Upper lobe of right lung (tissue), 1 donor: Measurements from ENCODE around the gene PAK5. TPM values are rescaled to one million over a fixed set of nuclear protein-coding genes. Genes with fewer than 3 reads are reported as not detected.

Source experiments
- ATAC-seq: fragments of 200-7000 bp; cut with Tn5 transposase; one replicate; pipeline ENCODE4 v1.9.1; 2020; ENCODE audit warnings: mild to moderate bottlenecking, moderate library complexity
- DNase-seq: peaks from one replicate; pipeline ENCODE4 v3.0.0-alpha.2; 2020
- H3K27ac ChIP-seq: fragments of 200-600 bp; one replicate; pipeline ENCODE4 v1.8.0; 2022
- H3K27me3 ChIP-seq: fragments of 200-600 bp; one replicate; pipeline ENCODE4 v1.8.0; 2022; ENCODE audit warnings: mild to moderate bottlenecking
- H3K36me3 ChIP-seq: fragments of 200-600 bp; one replicate; pipeline ENCODE4 v1.8.0; 2022
- H3K4me1 ChIP-seq: fragments of 200-600 bp; one replicate; pipeline ENCODE4 v1.8.0; 2022
- H3K4me3 ChIP-seq: fragments of 200-600 bp; one replicate; pipeline ENCODE4 v1.8.0; 2022; ENCODE audit warnings: mild to moderate bottlenecking
- H3K9me3 ChIP-seq: fragments of 200-600 bp; one replicate; pipeline ENCODE4 v1.8.0; 2022
- intact Hi-C: fragments of 100-400 bp; cut with DNase I; formaldehyde crosslinking; loops from one replicate; pipeline ENCODE4 v1.11.0; 2022
- total RNA-seq: library from RNA; stranded (reverse); fragmentation: NEBNext Ultra II Directional; extraction: Animal tissue kit (Norgen Biotek cat#: 25700); gene quantifications from one replicate; pipeline ENCODE4 v1.2.1, GENCODE V29; 2021
- TF ChIP-seq, protein P1 (sequence below): fragments of 200-600 bp; IDR thresholded peaks from one replicate; pipeline ENCODE4 v1.8.0; 2022; ENCODE audit warnings: antibody characterized with exemption
- donor health status: DM: no; HTN: yes; CAD: no; lungs with severe emphysema.

Gene PAK5
- total RNA-seq, 1 donor from 2014 or later, result 0.35 TPM

DNA sequence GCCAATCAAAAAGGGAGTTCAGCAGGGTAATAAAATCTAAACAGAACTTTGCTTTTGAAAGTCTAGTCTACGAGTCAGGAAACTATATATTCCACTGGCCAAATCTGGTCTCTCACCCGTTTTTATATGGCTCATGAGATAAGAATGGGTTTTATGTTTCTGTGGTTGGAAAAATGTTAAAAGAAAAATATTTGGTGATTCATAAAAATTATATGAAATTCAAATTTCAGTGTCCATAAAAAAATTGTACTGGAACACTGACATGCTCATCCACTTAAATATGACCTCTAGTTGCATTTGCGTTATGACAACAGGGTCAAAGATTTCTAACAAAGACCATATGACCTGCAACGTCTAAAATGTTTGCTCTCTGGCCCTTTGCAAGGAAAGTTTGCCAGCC lies 346.8 kb downstream of the PAK5 start:
- intact Hi-C loops, result no loop called here
- no peak for DNase-seq
- TF ChIP-seq, protein P1, sequence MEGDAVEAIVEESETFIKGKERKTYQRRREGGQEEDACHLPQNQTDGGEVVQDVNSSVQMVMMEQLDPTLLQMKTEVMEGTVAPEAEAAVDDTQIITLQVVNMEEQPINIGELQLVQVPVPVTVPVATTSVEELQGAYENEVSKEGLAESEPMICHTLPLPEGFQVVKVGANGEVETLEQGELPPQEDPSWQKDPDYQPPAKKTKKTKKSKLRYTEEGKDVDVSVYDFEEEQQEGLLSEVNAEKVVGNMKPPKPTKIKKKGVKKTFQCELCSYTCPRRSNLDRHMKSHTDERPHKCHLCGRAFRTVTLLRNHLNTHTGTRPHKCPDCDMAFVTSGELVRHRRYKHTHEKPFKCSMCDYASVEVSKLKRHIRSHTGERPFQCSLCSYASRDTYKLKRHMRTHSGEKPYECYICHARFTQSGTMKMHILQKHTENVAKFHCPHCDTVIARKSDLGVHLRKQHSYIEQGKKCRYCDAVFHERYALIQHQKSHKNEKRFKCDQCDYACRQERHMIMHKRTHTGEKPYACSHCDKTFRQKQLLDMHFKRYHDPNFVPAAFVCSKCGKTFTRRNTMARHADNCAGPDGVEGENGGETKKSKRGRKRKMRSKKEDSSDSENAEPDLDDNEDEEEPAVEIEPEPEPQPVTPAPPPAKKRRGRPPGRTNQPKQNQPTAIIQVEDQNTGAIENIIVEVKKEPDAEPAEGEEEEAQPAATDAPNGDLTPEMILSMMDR, result no peak
- H3K9me3 ChIP-seq, result no peaks in the 10 kb centered on the region
- no peaks in the 10 kb centered on the region for H3K36me3 ChIP-seq
- peaks cover 4% of the 10 kb centered on the region for H3K4me1 ChIP-seq
- no peak for ATAC-seq
- H3K27me3 ChIP-seq, result no peaks in the 10 kb centered on the region
- no peak overlapping the region for H3K27ac ChIP-seq
- H3K4me3 ChIP-seq, result no peak overlapping the region

DNA sequence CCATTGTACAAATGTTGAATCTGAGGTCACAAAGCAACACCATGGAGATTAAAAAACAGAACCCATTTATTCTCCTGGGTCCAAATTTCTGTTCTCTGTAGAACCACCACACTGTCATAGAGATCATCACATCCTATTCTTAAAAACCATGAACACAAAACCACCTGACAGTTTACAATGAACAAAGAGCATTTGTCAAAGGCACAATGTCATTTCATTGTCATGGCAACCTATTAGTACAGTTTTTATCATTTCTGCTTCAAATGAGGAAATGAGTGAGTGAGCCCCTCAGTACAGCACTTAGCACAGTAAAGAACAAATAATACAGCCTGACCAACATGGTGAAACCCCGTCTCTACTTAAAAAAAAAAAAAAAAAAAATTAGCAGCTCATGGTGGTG lies 347.6 kb downstream of the PAK5 start:
- intact Hi-C loops, result no loop called here

DNA sequence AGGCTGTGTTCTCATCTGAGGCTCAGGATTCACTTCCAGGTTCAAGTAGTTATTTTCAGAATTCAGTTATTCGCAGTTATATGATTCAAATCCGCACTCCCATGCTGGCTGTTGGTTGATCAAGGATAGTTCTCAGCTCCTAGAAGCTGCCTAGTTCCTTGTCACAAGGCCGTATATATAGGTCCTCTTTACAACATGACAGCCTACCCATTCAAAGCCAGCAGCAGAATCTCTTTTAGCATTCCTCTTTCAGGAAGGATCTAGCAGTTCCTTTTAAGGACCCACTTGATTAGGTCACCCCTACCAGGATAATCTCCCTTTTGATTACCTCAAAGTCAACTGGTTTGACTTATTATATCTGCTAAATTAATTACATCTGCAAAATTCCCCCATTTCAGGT lies 348.2 kb downstream of the PAK5 start:
- Histone ChIP-seq H3K27me3 (no peaks in the 10 kb centered on the region), H3K9me3 (no peaks in the 10 kb centered on the region), H3K36me3 (no peaks in the 10 kb centered on the region), H3K4me3 (no peak overlapping the region), H3K27ac (no peak overlapping the region), H3K4me1 (peaks cover 4% of the 10 kb centered on the region)
- TF ChIP-seq, protein P1, result no peak
- DNase-seq (no peak), ATAC-seq (peak; percentile 39)
- intact Hi-C loops, result no loop called here

More for the DNA sequence above, 347.6 kb downstream of the PAK5 start:
- peaks cover 4% of the 10 kb centered on the region for H3K4me1 ChIP-seq
- no peaks in the 10 kb centered on the region for H3K36me3 ChIP-seq
- TF ChIP-seq, protein P1, result no peak
- ATAC-seq (no peak), DNase-seq (no peak)
- no peaks in the 10 kb centered on the region for H3K9me3 ChIP-seq
- H3K27ac ChIP-seq, result no peak overlapping the region
- no peaks in the 10 kb centered on the region for H3K27me3 ChIP-seq
- no peak overlapping the region for H3K4me3 ChIP-seq

DNA sequence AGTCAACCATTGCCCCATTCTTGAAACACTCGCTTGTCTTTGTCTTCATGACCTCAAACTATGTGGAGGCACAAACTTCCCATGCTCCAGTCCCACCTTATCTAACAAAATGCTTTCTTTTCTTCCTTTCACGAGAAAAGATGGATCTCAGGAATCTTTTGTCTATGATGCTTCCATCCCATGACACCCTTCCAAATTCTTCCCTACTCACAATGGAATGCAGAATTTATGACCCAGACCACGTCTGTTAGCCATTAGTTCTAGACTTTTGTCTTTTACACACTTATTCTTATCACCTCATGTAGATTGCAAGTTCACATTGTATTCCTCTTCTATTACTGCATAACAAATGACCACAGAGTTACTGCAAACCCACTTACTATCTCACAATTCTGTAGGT lies 348.7 kb downstream of the PAK5 start:
- TF ChIP-seq, protein P1, result no peak
- Histone ChIP-seq H3K9me3 (no peaks in the 10 kb centered on the region), H3K4me1 (peaks cover 4% of the 10 kb centered on the region), H3K36me3 (no peaks in the 10 kb centered on the region), H3K27me3 (no peaks in the 10 kb centered on the region), H3K27ac (no peak overlapping the region), H3K4me3 (no peak overlapping the region)
- ATAC-seq, result no peak
- DNase-seq, result no peak
- intact Hi-C loops, result no loop called here

DNA sequence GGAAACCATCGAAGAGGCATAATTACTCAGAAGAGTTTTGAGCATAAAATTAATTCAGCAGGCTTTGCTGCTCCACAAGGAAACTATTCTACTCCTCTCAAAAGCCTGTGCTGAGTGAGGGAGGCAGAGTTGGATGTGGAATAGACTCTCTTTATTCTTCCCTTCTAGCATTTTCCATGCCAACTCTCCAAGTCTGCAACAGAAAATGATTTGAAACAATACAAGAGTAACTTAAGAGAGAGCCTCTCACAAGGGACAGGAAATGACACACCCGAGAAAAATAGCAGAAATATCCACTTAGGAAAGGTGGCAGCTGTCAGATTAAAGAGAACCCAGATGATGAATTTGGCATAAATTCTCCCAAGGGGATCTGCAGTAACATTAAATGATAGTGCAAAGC lies 350.8 kb downstream of the PAK5 start:
- H3K4me1 ChIP-seq, result no peaks in the 10 kb centered on the region

More for the DNA sequence above, 350.8 kb downstream of the PAK5 start:
- no peak overlapping the region for H3K4me3 ChIP-seq
- TF ChIP-seq, protein P1, result no peak
- no peak overlapping the region for H3K27ac ChIP-seq
- DNase-seq (no peak), ATAC-seq (no peak)
- H3K27me3 ChIP-seq, result no peaks in the 10 kb centered on the region
- H3K9me3 ChIP-seq, result no peaks in the 10 kb centered on the region
- intact Hi-C loops, result no loop called here
- no peaks in the 10 kb centered on the region for H3K36me3 ChIP-seq

Other genes starting within 250 kb of the PAK5 start
- 4.0 TPM for gene ANKEF1, start 195.9 kb upstream of the PAK5 start, total RNA-seq